Hepatocyte (in vitro differentiated cells): Measurements from ENCODE around the gene NXNL1. TPM values are rescaled to one million over a fixed set of nuclear protein-coding genes. Genes with fewer than 3 reads are reported as not detected.

Experiments used
- DNase-seq: peaks from one replicate; pipeline ENCODE4 v3.0.0-alpha.2; 2016; ENCODE audit warnings: low spot score
- H2AFZ ChIP-seq: fragments of 200-600 bp; sonication (generic); 2 replicates; pipeline ENCODE4 v1.6.0; 2016; ENCODE audit warnings: antibody characterized with exemption, mild to moderate bottlenecking
- H3K27ac ChIP-seq: fragments of 200-600 bp; sonication (generic); 2 replicates; pipeline ENCODE4 v1.5.1; 2016; ENCODE audit warnings: mild to moderate bottlenecking
- H3K27me3 ChIP-seq: fragments of 200-600 bp; sonication (generic); 2 replicates; pipeline ENCODE4 v1.6.1; 2016
- H3K36me3 ChIP-seq: fragments of 200-600 bp; sonication (generic); replicated peaks from 2 replicates; pipeline ENCODE4 v1.5.1; 2016; ENCODE audit warnings: low read depth; ENCODE audit not compliant: insufficient read depth
- H3K4me1 ChIP-seq: fragments of 200-600 bp; sonication (generic); 2 replicates; pipeline ENCODE4 v1.5.1; 2016; ENCODE audit warnings: mild to moderate bottlenecking, moderate library complexity; ENCODE audit not compliant: insufficient read depth
- H3K4me2 ChIP-seq: fragments of 200-600 bp; sonication (generic); 2 replicates; pipeline ENCODE4 v1.6.0; 2016
- H3K4me3 ChIP-seq: fragments of 200-600 bp; sonication (generic); 2 replicates; pipeline ENCODE4 v1.5.1; 2016; ENCODE audit warnings: mild to moderate bottlenecking
- H3K79me2 ChIP-seq: fragments of 200-600 bp; sonication (generic); 2 replicates; pipeline ENCODE4 v1.6.0; 2017; ENCODE audit warnings: mild to moderate bottlenecking
- H3K9me2 ChIP-seq: fragments of 200-600 bp; sonication (generic); replicated peaks from 2 replicates; pipeline ENCODE4 v1.6.0; 2017; ENCODE audit warnings: mild to moderate bottlenecking; ENCODE audit not compliant: insufficient read depth
- H3K9me3 ChIP-seq: fragments of 200-600 bp; sonication (generic); 2 replicates; pipeline ENCODE4 v1.5.1; 2016; ENCODE audit warnings: low read depth, mild to moderate bottlenecking
- H4K20me1 ChIP-seq: fragments of 200-600 bp; sonication (generic); 2 replicates; pipeline ENCODE4 v1.6.0; 2016; ENCODE audit warnings: mild to moderate bottlenecking; ENCODE audit not compliant: insufficient read depth, poor library complexity, severe bottlenecking
- EZH2 ChIP-seq: fragments of 200-600 bp; sonication (generic); IDR thresholded peaks from 2 replicates; pipeline ENCODE4 v1.6.1; 2016; ENCODE audit warnings: antibody characterized with exemption, mild to moderate bottlenecking, borderline replicate concordance
- EZH2phosphoT487 ChIP-seq: fragments of 200-600 bp; sonication (generic); IDR thresholded peaks from one replicate; pipeline ENCODE4 v1.6.1; 2018; ENCODE audit warnings: antibody characterized with exemption, mild to moderate bottlenecking, low read depth, moderate library complexity; ENCODE audit not compliant: unreplicated experiment, severe bottlenecking
- WGBS: methylation state at CpG from one replicate; pipeline ENCODE4 v1.1.6; 2016; ENCODE audit warnings: low lambda C conversion rate; ENCODE audit errors: missing lambda C conversion rate; 5-methylcytosine and 5-hydroxymethylcytosine counted together
- polyA plus RNA-seq: library from polyadenylated mRNA; unstranded; fragments of >200 nt; fragmentation: Nextera tagmentation; extraction: Ambion mirVana; gene quantifications from 2 replicates; pipeline ENCODE4 v1.2.1, GENCODE V29; 2016
- total RNA-seq: library from RNA; depleted of rRNA; stranded (reverse); fragments of >200 nt; gene quantifications from 2 replicates; pipeline ENCODE4 v1.2.3, GENCODE V29; 2014
- TF ChIP-seq, protein P1 (sequence below): fragments of 200-600 bp; sonication (generic); IDR thresholded peaks from 2 replicates; pipeline ENCODE4 v1.5.1; 2016; ENCODE audit warnings: antibody characterized with exemption, mild to moderate bottlenecking; ENCODE audit not compliant: poor library complexity

The NXNL1 gene
- total and polyA plus RNA-seq, 2 experiments from 2014 or later = not detected

DNA sequence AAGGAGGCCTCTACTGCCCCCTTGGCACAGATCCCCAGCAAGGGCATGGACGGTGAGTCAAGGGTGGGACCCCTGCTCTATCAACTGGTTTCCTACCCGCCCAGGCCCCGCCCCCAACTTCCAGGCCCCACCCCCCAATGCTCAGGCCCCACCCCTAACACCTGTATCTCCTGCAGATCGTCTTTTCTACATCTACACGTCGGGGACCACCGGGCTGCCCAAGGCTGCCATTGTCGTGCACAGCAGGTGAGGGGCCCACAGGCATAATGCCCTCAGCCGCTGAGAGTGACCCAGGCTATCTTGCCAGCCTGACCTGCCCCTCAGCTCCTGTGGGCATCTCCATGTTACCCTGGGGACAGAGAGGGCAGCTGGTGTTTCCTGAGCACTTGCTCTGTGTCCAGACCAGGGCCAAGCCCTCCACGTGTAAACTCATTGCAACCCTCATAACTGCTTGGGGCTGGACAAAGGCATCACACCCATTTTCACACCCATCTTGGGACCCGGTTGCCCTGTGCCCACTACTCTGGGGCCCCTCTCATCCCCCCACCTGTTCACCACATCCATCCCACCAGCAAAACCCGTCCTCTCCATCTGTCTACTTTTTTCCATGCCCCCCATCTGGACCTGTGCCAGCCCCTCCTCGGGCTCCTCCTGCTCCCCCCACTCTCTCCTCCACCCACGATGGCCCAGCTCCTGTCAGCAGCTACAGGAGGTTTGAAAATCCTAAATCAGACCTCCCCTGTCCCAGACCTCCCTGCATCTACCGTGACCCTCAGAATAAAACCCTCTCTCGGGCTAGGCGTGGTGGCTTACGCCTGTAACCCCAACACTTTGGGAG lies 26.8 kb upstream of the NXNL1 start:
- WGBS = 85% methylated on average over 15 of the region's 18 CpGs
- peaks cover 9% of the 10 kb centered on the region for H3K4me1 ChIP-seq
- no peak for DNase-seq
- no peaks in the 10 kb centered on the region for H3K79me2 ChIP-seq
- H2AFZ ChIP-seq = no peak overlapping the region
- H3K9me2 ChIP-seq = no peaks in the 10 kb centered on the region
- no peak overlapping the region for H3K4me2 ChIP-seq
- TF ChIP-seq, protein P1, sequence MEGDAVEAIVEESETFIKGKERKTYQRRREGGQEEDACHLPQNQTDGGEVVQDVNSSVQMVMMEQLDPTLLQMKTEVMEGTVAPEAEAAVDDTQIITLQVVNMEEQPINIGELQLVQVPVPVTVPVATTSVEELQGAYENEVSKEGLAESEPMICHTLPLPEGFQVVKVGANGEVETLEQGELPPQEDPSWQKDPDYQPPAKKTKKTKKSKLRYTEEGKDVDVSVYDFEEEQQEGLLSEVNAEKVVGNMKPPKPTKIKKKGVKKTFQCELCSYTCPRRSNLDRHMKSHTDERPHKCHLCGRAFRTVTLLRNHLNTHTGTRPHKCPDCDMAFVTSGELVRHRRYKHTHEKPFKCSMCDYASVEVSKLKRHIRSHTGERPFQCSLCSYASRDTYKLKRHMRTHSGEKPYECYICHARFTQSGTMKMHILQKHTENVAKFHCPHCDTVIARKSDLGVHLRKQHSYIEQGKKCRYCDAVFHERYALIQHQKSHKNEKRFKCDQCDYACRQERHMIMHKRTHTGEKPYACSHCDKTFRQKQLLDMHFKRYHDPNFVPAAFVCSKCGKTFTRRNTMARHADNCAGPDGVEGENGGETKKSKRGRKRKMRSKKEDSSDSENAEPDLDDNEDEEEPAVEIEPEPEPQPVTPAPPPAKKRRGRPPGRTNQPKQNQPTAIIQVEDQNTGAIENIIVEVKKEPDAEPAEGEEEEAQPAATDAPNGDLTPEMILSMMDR = no peak
- TF ChIP-seq EZH2 (no peak), EZH2phosphoT487 (no peak)
- no peaks in the 10 kb centered on the region for H3K9me3 ChIP-seq
- H3K36me3 ChIP-seq = no peaks in the 10 kb centered on the region
- H4K20me1 ChIP-seq = no peaks in the 10 kb centered on the region
- no peaks in the 10 kb centered on the region for H3K27me3 ChIP-seq
- no peak overlapping the region for H3K4me3 ChIP-seq
- no peak overlapping the region for H3K27ac ChIP-seq

DNA sequence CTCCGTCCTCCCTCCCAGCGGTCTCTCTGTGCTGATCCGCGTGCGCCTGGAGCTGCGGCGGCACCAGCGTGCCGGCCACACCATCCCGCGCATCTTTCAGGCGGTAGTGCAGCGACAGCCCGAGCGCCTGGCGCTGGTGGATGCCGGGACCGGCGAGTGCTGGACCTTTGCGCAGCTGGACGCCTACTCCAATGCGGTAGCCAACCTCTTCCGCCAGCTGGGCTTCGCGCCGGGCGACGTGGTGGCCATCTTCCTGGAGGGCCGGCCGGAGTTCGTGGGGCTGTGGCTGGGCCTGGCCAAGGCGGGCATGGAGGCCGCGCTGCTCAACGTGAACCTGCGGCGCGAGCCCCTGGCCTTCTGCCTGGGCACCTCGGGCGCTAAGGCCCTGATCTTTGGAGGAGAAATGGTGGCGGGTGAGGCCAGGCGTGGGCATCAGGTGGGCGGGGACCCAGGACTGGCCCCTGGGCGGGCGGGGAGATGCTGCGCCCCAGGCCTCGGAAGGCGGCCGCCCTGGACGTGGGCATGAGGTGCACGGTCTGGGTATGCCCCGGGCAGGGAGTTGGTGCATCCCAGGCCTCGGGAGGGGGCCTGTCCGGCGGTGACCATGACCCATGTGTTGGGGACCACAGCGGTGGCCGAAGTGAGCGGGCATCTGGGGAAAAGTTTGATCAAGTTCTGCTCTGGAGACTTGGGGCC lies 26.0 kb upstream of the NXNL1 start:
- peaks cover 9% of the 10 kb centered on the region for H3K4me1 ChIP-seq
- no peaks in the 10 kb centered on the region for H3K27me3 ChIP-seq
- H3K36me3 ChIP-seq = no peaks in the 10 kb centered on the region
- H3K9me2 ChIP-seq = no peaks in the 10 kb centered on the region
- 98% methylated on average over 45 of the region's 58 CpGs for whole genome bisulfite sequencing
- TF ChIP-seq, protein P1 = no peak
- TF ChIP-seq EZH2phosphoT487 (no peak), EZH2 (no peak)
- H4K20me1 ChIP-seq = no peaks in the 10 kb centered on the region
- H2AFZ ChIP-seq = no peak overlapping the region
- H3K4me3 ChIP-seq = no peak overlapping the region
- H3K27ac ChIP-seq = no peak overlapping the region
- no peak overlapping the region for H3K4me2 ChIP-seq
- no peaks in the 10 kb centered on the region for H3K79me2 ChIP-seq
- H3K9me3 ChIP-seq = no peaks in the 10 kb centered on the region
- no peak for DNase-seq

DNA sequence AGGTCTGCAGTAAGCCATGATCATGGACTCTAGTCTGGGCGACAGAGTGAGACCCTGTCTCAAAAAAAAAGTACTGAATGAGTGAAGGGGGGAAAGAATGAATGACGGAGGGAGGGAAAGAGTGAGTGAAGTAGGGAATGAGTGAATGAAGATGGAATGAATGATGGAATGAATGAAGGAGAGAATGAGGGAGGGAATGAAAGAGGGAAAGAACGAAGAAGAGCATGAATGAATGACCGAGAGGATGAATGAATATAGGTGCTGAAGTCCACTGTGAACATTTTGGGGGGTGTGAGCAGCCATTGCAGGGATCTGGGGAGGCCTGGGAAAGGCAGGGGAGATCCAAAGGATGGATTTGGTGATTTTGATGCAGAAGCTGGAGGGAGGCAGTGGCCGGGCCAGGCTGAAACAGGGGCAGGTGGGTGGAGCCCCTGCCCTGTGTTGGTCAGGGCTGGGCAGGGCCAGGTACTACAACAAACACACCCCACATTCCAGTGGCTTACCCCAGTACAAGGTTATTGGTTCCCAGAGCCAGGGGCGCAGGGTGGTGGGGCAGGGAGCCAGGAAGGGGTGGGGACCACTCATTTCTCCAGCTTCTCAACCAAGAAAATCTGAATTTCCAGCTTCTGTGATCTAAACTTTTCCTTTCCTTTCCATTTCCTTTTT lies 23.9 kb upstream of the NXNL1 start:
- 88% methylated on average over 6 of the region's 6 CpGs for whole genome bisulfite sequencing
- no peak overlapping the region for H3K27ac ChIP-seq
- no peaks in the 10 kb centered on the region for H4K20me1 ChIP-seq

More for the DNA sequence above, 23.9 kb upstream of the NXNL1 start:
- no peaks in the 10 kb centered on the region for H3K9me2 ChIP-seq
- TF ChIP-seq, protein P1 = no peak
- no peak for TF ChIP-seq EZH2phosphoT487
- no peak for TF ChIP-seq EZH2
- H3K27me3 ChIP-seq = no peaks in the 10 kb centered on the region
- no peak overlapping the region for H3K4me3 ChIP-seq
- no peaks in the 10 kb centered on the region for H3K36me3 ChIP-seq
- no peak overlapping the region for H3K4me2 ChIP-seq
- H3K9me3 ChIP-seq = no peaks in the 10 kb centered on the region
- DNase-seq = no peak
- peaks cover 9% of the 10 kb centered on the region for H3K4me1 ChIP-seq
- H3K79me2 ChIP-seq = no peaks in the 10 kb centered on the region
- H2AFZ ChIP-seq = no peak overlapping the region
